MM.1S (cell line): ENCODE measurements around the gene KHDRBS2.

Experiments
- DNase-seq: peaks from one replicate; pipeline ENCODE4 v3.0.0-alpha.2; 2015
- H2AFZ ChIP-seq: fragments of 300-600 bp; sonication (generic); 2 replicates; pipeline ENCODE4 v1.6.0; 2016; ENCODE audit warnings: antibody characterized with exemption, low read length
- H3F3A ChIP-seq: fragments of 300-600 bp; sonication (generic); 2 replicates; pipeline ENCODE4 v1.6.1; 2016; ENCODE audit warnings: mild to moderate bottlenecking, antibody characterized with exemption, low read length, moderate library complexity, mixed read lengths; ENCODE audit not compliant: insufficient read depth
- H3K27ac ChIP-seq: fragments of 300-600 bp; sonication (generic); 2 replicates; pipeline ENCODE4 v1.5.1; 2016; ENCODE audit warnings: mild to moderate bottlenecking, low read length
- H3K27me3 ChIP-seq: fragments of 300-600 bp; sonication (generic); replicated peaks from 2 replicates; pipeline ENCODE4 v1.6.0; 2016; ENCODE audit warnings: low read length; ENCODE audit not compliant: insufficient read depth
- H3K36me3 ChIP-seq: fragments of 300-600 bp; sonication (generic); replicated peaks from 2 replicates; pipeline ENCODE4 v1.6.1; 2016; ENCODE audit warnings: mild to moderate bottlenecking, low read length, mixed read lengths; ENCODE audit not compliant: insufficient read depth
- H3K4me1 ChIP-seq: fragments of 300-600 bp; sonication (generic); 2 replicates; pipeline ENCODE4 v1.6.1; 2016; ENCODE audit warnings: low read length, mixed read lengths
- H3K4me2 ChIP-seq: fragments of 300-600 bp; sonication (generic); 2 replicates; pipeline ENCODE4 v1.6.0; 2016; ENCODE audit warnings: low read depth, low read length
- H3K4me3 ChIP-seq: fragments of 300-600 bp; sonication (generic); 2 replicates; pipeline ENCODE4 v1.5.1; 2016; ENCODE audit warnings: low read length, mixed read lengths
- H3K79me2 ChIP-seq: fragments of 300-600 bp; sonication (generic); 2 replicates; pipeline ENCODE4 v1.6.1; 2016; ENCODE audit warnings: mixed run types, low read length, mixed read lengths
- H3K9ac ChIP-seq: fragments of 300-600 bp; sonication (generic); 2 replicates; pipeline ENCODE4 v1.6.1; 2016; ENCODE audit warnings: low read length, mixed read lengths
- H3K9me2 ChIP-seq: fragments of 300-600 bp; sonication (generic); replicated peaks from 2 replicates; pipeline ENCODE4 v1.6.1; 2016; ENCODE audit warnings: mild to moderate bottlenecking, low read length, mixed read lengths; ENCODE audit not compliant: insufficient read depth
- H3K9me3 ChIP-seq: fragments of 300-600 bp; sonication (generic); replicated peaks from 2 replicates; pipeline ENCODE4 v1.6.1; 2016; ENCODE audit warnings: mild to moderate bottlenecking, low read length, mixed read lengths; ENCODE audit not compliant: insufficient read depth
- H4K20me1 ChIP-seq: fragments of 300-600 bp; sonication (generic); 2 replicates; pipeline ENCODE4 v1.6.1; 2016; ENCODE audit warnings: mild to moderate bottlenecking, low read length, moderate library complexity, mixed read lengths; ENCODE audit not compliant: insufficient read depth
- EZH2 ChIP-seq: fragments of 300-600 bp; sonication (generic); optimal IDR thresholded peaks from 2 replicates; pipeline ENCODE3; 2017; ENCODE audit warnings: low read depth, mild to moderate bottlenecking, antibody characterized with exemption, low read length, mixed read lengths
- EZH2phosphoT487 ChIP-seq: fragments of 300-600 bp; sonication (generic); IDR thresholded peaks from 2 replicates; pipeline ENCODE4 v1.6.1; 2018; ENCODE audit warnings: antibody characterized with exemption, low read length
- TF ChIP-seq, protein P1 (sequence below): fragments of 300-600 bp; sonication (generic); IDR thresholded peaks from 2 replicates; pipeline ENCODE4 v1.5.1; 2016; ENCODE audit warnings: antibody characterized with exemption, low read length, mixed read lengths

The KHDRBS2 gene

GRCh38 chr6:61886608-61887259, 399.3 kb downstream of the KHDRBS2 start:
- Histone ChIP-seq H4K20me1 (no peaks in the 10 kb centered on the region), H3K4me2 (peak overlapping the region; percentile 51; the same call in 1 of the 2 replicates), H3K9me3 (no peaks in the 10 kb centered on the region), H3K27ac (peak overlapping the region; percentile 26; the same call in 1 of the 2 replicates), H2AFZ (peak overlapping the region; percentile 40; the same call in 1 of the 2 replicates), H3K9ac (no peak overlapping the region), H3K4me1 (peaks cover 20% of the 10 kb centered on the region; the same call in 1 of the 2 replicates), H3F3A (0 out of 2 replicates have a peak, but pooled peaks cover 4% of the 10 kb centered on the region), H3K79me2 (no peaks in the 10 kb centered on the region), H3K27me3 (no peaks in the 10 kb centered on the region), H3K4me3 (peak overlapping the region; percentile 8; the same call in 1 of the 2 replicates), H3K9me2 (no peaks in the 10 kb centered on the region), H3K36me3 (no peaks in the 10 kb centered on the region)
- no peak for TF ChIP-seq EZH2phosphoT487
- TF ChIP-seq, protein P1, sequence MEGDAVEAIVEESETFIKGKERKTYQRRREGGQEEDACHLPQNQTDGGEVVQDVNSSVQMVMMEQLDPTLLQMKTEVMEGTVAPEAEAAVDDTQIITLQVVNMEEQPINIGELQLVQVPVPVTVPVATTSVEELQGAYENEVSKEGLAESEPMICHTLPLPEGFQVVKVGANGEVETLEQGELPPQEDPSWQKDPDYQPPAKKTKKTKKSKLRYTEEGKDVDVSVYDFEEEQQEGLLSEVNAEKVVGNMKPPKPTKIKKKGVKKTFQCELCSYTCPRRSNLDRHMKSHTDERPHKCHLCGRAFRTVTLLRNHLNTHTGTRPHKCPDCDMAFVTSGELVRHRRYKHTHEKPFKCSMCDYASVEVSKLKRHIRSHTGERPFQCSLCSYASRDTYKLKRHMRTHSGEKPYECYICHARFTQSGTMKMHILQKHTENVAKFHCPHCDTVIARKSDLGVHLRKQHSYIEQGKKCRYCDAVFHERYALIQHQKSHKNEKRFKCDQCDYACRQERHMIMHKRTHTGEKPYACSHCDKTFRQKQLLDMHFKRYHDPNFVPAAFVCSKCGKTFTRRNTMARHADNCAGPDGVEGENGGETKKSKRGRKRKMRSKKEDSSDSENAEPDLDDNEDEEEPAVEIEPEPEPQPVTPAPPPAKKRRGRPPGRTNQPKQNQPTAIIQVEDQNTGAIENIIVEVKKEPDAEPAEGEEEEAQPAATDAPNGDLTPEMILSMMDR: peak; percentile 52
- TF ChIP-seq EZH2: no peak
- peak; percentile 56 for DNase-seq

DNA sequence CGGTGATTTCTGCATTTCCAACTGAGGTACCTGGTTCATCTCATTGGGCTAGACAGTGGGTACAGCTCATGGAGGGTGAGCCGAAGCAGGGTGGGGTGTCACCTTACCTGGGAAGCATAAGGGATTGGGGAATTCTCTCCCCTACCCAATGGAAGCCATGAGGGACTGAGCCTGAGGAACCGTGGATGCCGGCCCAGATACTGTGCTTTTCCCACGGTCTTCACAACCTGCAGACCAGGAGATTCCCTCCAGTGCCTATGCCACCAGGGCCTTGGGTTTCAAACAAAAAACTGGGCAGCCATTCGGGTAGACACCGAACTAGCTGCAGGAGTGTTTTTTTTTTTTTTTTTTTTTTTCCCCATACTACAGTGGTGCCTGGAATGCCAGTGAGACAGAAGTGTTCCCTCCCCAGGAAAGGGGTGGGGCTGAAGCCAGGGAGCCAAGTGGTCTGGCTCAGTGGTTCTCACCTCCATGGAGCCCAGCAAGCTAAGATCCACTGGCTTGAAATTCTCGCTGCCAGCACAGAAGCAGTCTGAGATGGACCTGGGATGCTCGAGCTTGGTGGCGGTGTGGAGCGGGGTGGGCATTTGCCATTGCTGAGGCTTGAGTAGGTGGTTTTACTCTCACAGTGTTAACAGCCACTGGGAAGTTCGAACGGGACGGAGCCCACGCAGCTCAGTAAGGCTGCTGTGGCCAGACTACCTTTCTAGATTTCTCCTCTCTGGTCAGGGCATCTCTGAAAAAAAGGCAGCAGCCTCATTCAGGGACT, 416.2 kb downstream of the KHDRBS2 start:
- no peak for TF ChIP-seq EZH2
- H3K9ac ChIP-seq: no peak overlapping the region
- no peak overlapping the region for H3K27ac ChIP-seq
- DNase-seq: no peak
- no peaks in the 10 kb centered on the region for H3K9me3 ChIP-seq
- no peak overlapping the region for H3K4me3 ChIP-seq
- no peaks in the 10 kb centered on the region for H3K36me3 ChIP-seq
- no peaks in the 10 kb centered on the region for H3K27me3 ChIP-seq
- no peaks in the 10 kb centered on the region for H4K20me1 ChIP-seq
- no peaks in the 10 kb centered on the region for H3F3A ChIP-seq
- no peaks in the 10 kb centered on the region for H3K79me2 ChIP-seq
- no peaks in the 10 kb centered on the region for H3K9me2 ChIP-seq
- no peaks in the 10 kb centered on the region for H3K4me1 ChIP-seq
- H3K4me2 ChIP-seq: no peak overlapping the region
- H2AFZ ChIP-seq: no peak overlapping the region

GRCh38 chr6:61868507-61869080, 417.4 kb downstream of the KHDRBS2 start:
- Histone ChIP-seq H3K4me1 (no peaks in the 10 kb centered on the region), H3K4me3 (no peak overlapping the region), H3K27ac (no peak overlapping the region), H3K9me2 (no peaks in the 10 kb centered on the region), H3F3A (no peaks in the 10 kb centered on the region), H3K9ac (no peak overlapping the region), H3K79me2 (no peaks in the 10 kb centered on the region), H2AFZ (no peak overlapping the region), H3K27me3 (no peaks in the 10 kb centered on the region), H3K36me3 (no peaks in the 10 kb centered on the region), H4K20me1 (no peaks in the 10 kb centered on the region), H3K4me2 (no peak overlapping the region), H3K9me3 (no peaks in the 10 kb centered on the region)
- no peak for TF ChIP-seq EZH2
- no peak for TF ChIP-seq EZH2phosphoT487
- TF ChIP-seq, protein P1: no peak
- DNase-seq: no peak
